ENCODE data around the gene LYPD6B.

DNA sequence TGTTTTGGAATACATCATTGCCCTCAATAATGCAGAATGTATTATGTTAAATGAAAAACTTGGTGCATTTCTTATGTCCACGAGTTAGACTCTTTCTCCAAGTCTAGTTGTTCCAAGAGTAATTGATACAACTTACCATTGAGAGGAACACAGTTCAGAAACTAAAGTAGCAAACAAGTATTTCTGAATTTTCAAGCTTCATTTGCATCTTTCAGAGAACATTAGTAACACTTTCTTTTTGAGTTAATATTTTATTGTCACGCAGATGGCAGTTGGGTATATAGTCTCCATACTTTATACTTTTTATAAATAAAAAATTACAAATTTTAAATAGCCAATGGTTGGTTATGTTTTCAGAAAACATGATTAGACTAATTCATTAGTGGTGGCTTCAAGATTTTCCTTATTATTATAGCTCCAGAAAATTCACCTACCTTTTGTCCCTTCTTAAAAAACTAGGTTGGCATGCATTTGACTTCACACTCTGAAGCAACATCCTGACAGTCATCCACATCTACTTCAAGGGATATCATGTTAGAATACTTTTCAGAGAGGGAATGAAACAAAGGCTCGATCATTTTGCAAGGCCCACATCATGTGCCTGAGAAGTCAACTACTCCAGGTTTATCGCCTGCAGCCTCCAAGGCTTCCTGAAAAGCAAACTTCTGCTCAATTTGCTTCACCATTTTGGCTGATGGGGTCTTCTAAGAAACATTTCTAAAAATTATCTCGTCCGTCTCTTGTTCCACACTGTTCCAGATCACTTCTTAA is 29.9 kb downstream of the LYPD6B start:
- TF ChIP-seq POLR2A (IDR thresholded peaks at IDR 0.05) (no peak), EP300 (IDR thresholded peaks at IDR 0.05) (no peak)

Data from gastroesophageal sphincter (tissue), 2 donors.